SU-DHL-6 (cell line): ENCODE measurements around the gene DIS3L2.

Experiments
- H2AFZ ChIP-seq: fragments of 200-600 bp; sonication (generic); 2 replicates; pipeline ENCODE4 v1.6.1; 2014; ENCODE audit warnings: low read depth, mild to moderate bottlenecking, moderate library complexity, mixed read lengths, antibody characterized with exemption, low read length; ENCODE audit not compliant: severe bottlenecking
- H3F3A ChIP-seq: fragments of 200-600 bp; shearing (Covaris generic); 2 replicates; pipeline ENCODE4 v1.6.0; 2016; ENCODE audit warnings: antibody characterized with exemption, mild to moderate bottlenecking; ENCODE audit not compliant: insufficient read depth
- H3K27ac ChIP-seq: fragments of 200-600 bp; sonication (generic); 2 replicates; pipeline ENCODE4 v1.5.1; 2016; ENCODE audit warnings: low read depth, mild to moderate bottlenecking, low read length, moderate library complexity, mixed read lengths
- H3K27me3 ChIP-seq: fragments of 200-600 bp; sonication (generic), shearing (Covaris generic); 2 replicates; pipeline ENCODE4 v1.6.0; 2014; ENCODE audit warnings: mild to moderate bottlenecking, low read length
- H3K36me3 ChIP-seq: fragments of 200-600 bp; sonication (generic); 2 replicates; pipeline ENCODE4 v1.6.1; 2014; ENCODE audit warnings: mild to moderate bottlenecking, low read length, mixed read lengths
- H3K4me2 ChIP-seq: fragments of 300-600, 200-600 bp; shearing (Covaris generic), sonication (generic); 2 replicates; pipeline ENCODE4 v1.6.0; 2014; ENCODE audit warnings: low read length, low read depth, mild to moderate bottlenecking; ENCODE audit not compliant: poor library complexity, severe bottlenecking
- H3K4me3 ChIP-seq: fragments of 200-600 bp; sonication (generic); 2 replicates; pipeline ENCODE4 v1.5.1; 2014; ENCODE audit warnings: antibody characterized with exemption, low read length, mild to moderate bottlenecking, mixed read lengths; ENCODE audit not compliant: insufficient read depth, poor library complexity, severe bottlenecking
- H3K79me2 ChIP-seq: fragments of 200-600 bp; sonication (generic); 2 replicates; pipeline ENCODE4 v1.6.1; 2014; ENCODE audit warnings: mild to moderate bottlenecking, low read length, moderate library complexity; ENCODE audit not compliant: insufficient read depth
- H3K9ac ChIP-seq: fragments of 200-600 bp; sonication (generic); 2 replicates; pipeline ENCODE4 v1.7.0; 2014; ENCODE audit warnings: mild to moderate bottlenecking, low read length
- H3K9me2 ChIP-seq: fragments of 200-600 bp; sonication (generic); replicated peaks from 2 replicates; pipeline ENCODE4 v1.6.1; 2014; ENCODE audit warnings: low read length; ENCODE audit not compliant: insufficient read depth
- H3K9me3 ChIP-seq: fragments of 200-600 bp; sonication (generic); 2 replicates; pipeline ENCODE4 v1.6.1; 2014; ENCODE audit warnings: low read length, mixed read lengths; ENCODE audit not compliant: insufficient read depth
- H4K20me1 ChIP-seq: fragments of 200-600 bp; sonication (generic); 2 replicates; pipeline ENCODE4 v1.6.1; 2014; ENCODE audit warnings: low read depth, mild to moderate bottlenecking, antibody characterized with exemption, low read length, moderate library complexity, mixed read lengths
- CTCF ChIP-seq: fragments of 200-600 bp; sonication (generic); IDR thresholded peaks from one replicate; pipeline ENCODE4 v1.5.1; 2017; ENCODE audit warnings: antibody characterized with exemption, mild to moderate bottlenecking, low read length, moderate library complexity; ENCODE audit not compliant: insufficient read depth, poor library complexity, severe bottlenecking
- EZH2phosphoT487 ChIP-seq: fragments of 200-600 bp; sonication (generic), shearing (Covaris generic); conservative IDR thresholded peaks from 2 replicates; pipeline ENCODE4 v1.6.1; 2018; ENCODE audit warnings: mild to moderate bottlenecking, antibody characterized with exemption, low read length, moderate library complexity, mixed read lengths

DIS3L2 gene

GRCh38 chr2:232228971-232229894 lies 267.7 kb downstream of the DIS3L2 start:
- Histone ChIP-seq H3F3A (no peaks in the 10 kb centered on the region), H3K27ac (no peak overlapping the region), H3K4me3 (no peak overlapping the region), H3K4me2 (no peak overlapping the region), H3K79me2 (no peaks in the 10 kb centered on the region), H3K27me3 (no peaks in the 10 kb centered on the region), H3K9me3 (no peaks in the 10 kb centered on the region), H4K20me1 (no peaks in the 10 kb centered on the region), H2AFZ (no peak overlapping the region), H3K36me3 (no peaks in the 10 kb centered on the region), H3K9me2 (no peaks in the 10 kb centered on the region), H3K9ac (no peak overlapping the region)
- no peak for TF ChIP-seq EZH2phosphoT487
- TF ChIP-seq CTCF = no peak

- H4K20me1 ChIP-seq = no peaks in the 10 kb centered on the region
- no peaks in the 10 kb centered on the region for H3K9me2 ChIP-seq
Measured at GRCh38 chr2:232229911-232230310, 268.4 kb downstream of the DIS3L2 start.

GRCh38 chr2:232230560-232230959 lies 269.0 kb downstream of the DIS3L2 start:
- Histone ChIP-seq H3K79me2 (no peaks in the 10 kb centered on the region), H3K4me2 (no peak overlapping the region), H3K4me3 (no peak overlapping the region), H3K9me3 (no peaks in the 10 kb centered on the region), H3F3A (no peaks in the 10 kb centered on the region), H3K36me3 (no peaks in the 10 kb centered on the region), H3K9me2 (no peaks in the 10 kb centered on the region), H3K27ac (no peak overlapping the region), H4K20me1 (no peaks in the 10 kb centered on the region), H3K9ac (no peak overlapping the region), H3K27me3 (no peaks in the 10 kb centered on the region), H2AFZ (no peak overlapping the region)
- TF ChIP-seq EZH2phosphoT487 = no peak
- TF ChIP-seq CTCF = peak; percentile 20

More at GRCh38 chr2:232229911-232230310, 268.4 kb downstream of the DIS3L2 start:
- H3K9ac ChIP-seq = no peak overlapping the region
- no peaks in the 10 kb centered on the region for H3K27me3 ChIP-seq
- no peak overlapping the region for H2AFZ ChIP-seq
- no peaks in the 10 kb centered on the region for H3K9me3 ChIP-seq
- H3K4me2 ChIP-seq = no peak overlapping the region
- TF ChIP-seq EZH2phosphoT487 (no peak), CTCF (no peak)
- no peaks in the 10 kb centered on the region for H3F3A ChIP-seq
- no peak overlapping the region for H3K27ac ChIP-seq
- H3K79me2 ChIP-seq = no peaks in the 10 kb centered on the region
- no peak overlapping the region for H3K4me3 ChIP-seq
- H3K36me3 ChIP-seq = no peaks in the 10 kb centered on the region
